HG02642 (cell line): ENCODE results near the gene GSX2.
"Not testable (repeated sequence)": the region's sequence is repeated elsewhere in the genome, so short reads cannot be mapped to it uniquely, and the experiment has no call there.

Experiments used
- ATAC-seq: cut with Tn5 transposase; IDR thresholded peaks from one replicate; pipeline ENCODE4 v1.9.1; 2021; ENCODE audit warnings: mild to moderate bottlenecking; ENCODE audit not compliant: unreplicated experiment, poor library complexity

The GSX2 gene

GRCh38 chr4:54099748-54100574 is at the start of gene GSX2:
TSS of gene GSX2 (plus strand) at chr4:54100163. CDS start at chr4:54100345, 182 bp downstream.
- ATAC-seq, result no peak

GRCh38 chr4:54050214-54050904 is 49.6 kb upstream of the GSX2 start:
- no peak for ATAC-seq

GRCh38 chr4:54053322-54053721 is 46.6 kb upstream of the GSX2 start:
- ATAC-seq, result not testable (repeated sequence)

- no peak for ATAC-seq
Measured at GRCh38 chr4:54054501-54054900, 45.5 kb upstream of the GSX2 start.

- no peak for ATAC-seq
Measured at GRCh38 chr4:54055494-54055893, 44.5 kb upstream of the GSX2 start.

- ATAC-seq, result no peak
Measured at GRCh38 chr4:54056360-54056759, 43.6 kb upstream of the GSX2 start.

GRCh38 chr4:54058171-54058570 is 41.8 kb upstream of the GSX2 start:
- no peak for ATAC-seq

- no peak for ATAC-seq
Measured at GRCh38 chr4:54060116-54060515, 39.8 kb upstream of the GSX2 start.

GRCh38 chr4:54061067-54061466 is 38.9 kb upstream of the GSX2 start:
- no peak for ATAC-seq

- ATAC-seq, result no peak
Measured at GRCh38 chr4:54061873-54062272, 38.1 kb upstream of the GSX2 start.

- ATAC-seq, result no peak
Measured at GRCh38 chr4:54062392-54062791, 37.6 kb upstream of the GSX2 start.

- ATAC-seq, result no peak
Measured at GRCh38 chr4:54063229-54063628, 36.7 kb upstream of the GSX2 start.

- ATAC-seq, result peak; percentile 30
Measured at GRCh38 chr4:54063737-54064316, 36.1 kb upstream of the GSX2 start.

- ATAC-seq, result peak; percentile 97
Measured at GRCh38 chr4:54064317-54065111, 35.4 kb upstream of the GSX2 start, which contains the start of gene CHIC2. TSS of gene CHIC2 (minus strand) at chr4:54064605. CDS start at chr4:54064300, 305 bp downstream.

GRCh38 chr4:54065282-54066087 is 34.5 kb upstream of the GSX2 start:
- ATAC-seq, result no peak

GRCh38 chr4:54066088-54066415 is 33.9 kb upstream of the GSX2 start:
- ATAC-seq, result no peak

GRCh38 chr4:54066718-54067129 is 33.2 kb upstream of the GSX2 start:
- ATAC-seq, result no peak

- no peak for ATAC-seq
Measured at GRCh38 chr4:54067166-54067565, 32.8 kb upstream of the GSX2 start.

- ATAC-seq, result no peak
Measured at GRCh38 chr4:54073271-54073880, 26.6 kb upstream of the GSX2 start.
